Measurements from ENCODE around the gene KLK15. TPM values are rescaled to one million over a fixed set of nuclear protein-coding genes. Genes with fewer than 3 reads are reported as not detected.

Gene KLK15
- total and polyA plus RNA-seq, 2 of the 8 experiments (the other 6 are each of a cell fraction or from before 2014, with no cell fraction given) = not detected

DNA sequence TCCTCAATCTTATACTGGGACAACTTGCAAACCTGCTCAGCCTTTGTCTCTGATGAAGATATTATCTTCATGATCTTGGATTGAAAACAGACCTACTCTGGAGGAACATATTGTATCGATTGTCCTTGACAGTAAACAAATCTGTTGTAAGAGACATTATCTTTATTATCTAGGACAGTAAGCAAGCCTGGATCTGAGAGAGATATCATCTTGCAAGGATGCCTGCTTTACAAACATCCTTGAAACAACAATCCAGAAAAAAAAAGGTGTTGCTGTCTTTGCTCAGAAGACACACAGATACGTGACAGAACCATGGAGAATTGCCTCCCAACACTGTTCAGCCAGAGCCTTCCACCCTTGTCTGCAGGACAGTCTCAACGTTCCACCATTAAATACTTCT lies 17.4 kb upstream of the KLK15 start (continued):
- TF ChIP-seq CHD7 (IDR thresholded peaks at IDR 0.05; ENCODE audit: insufficient replicate concordance, low read length) = no peak
- no peak for TF ChIP-seq SP2 (IDR thresholded peaks at IDR 0.05; ENCODE audit: low read length)
- TF ChIP-seq ATF2 (IDR thresholded peaks at IDR 0.05; ENCODE audit: low read length) = no peak
- TF ChIP-seq MAFK (IDR thresholded peaks at IDR 0.05; ENCODE audit: low read depth, low read length) = no peak
- TF ChIP-seq POLR2AphosphoS5 (IDR thresholded peaks at IDR 0.05; ENCODE audit: low read depth, low read length) = no peak
- TF ChIP-seq KDM1A (IDR thresholded peaks at IDR 0.05; ENCODE audit: borderline replicate concordance, low read length) = no peak

Measured in H1 (cell line).